Ovary (tissue), 3 donors: ENCODE results near the gene CIB1.

Source experiments
- EP300 ChIP-seq: sonication (generic); formaldehyde crosslinking; IDR thresholded peaks from one replicate; pipeline ENCODE4 v1.6.1; 2017; ENCODE audit warnings: antibody characterized with exemption
- POLR2A ChIP-seq: fragments of 450-650 bp; IDR thresholded peaks from one replicate; pipeline ENCODE4 v1.6.1; 2017; ENCODE audit warnings: antibody characterized with exemption, mild to moderate bottlenecking, moderate library complexity
- TF ChIP-seq, protein P1 (sequence below), 3 donors: fragments of 450-650 bp in 2 of 3; fragments of 200-600 bp in 1 of 3; IDR thresholded peaks; one replicate each; pipeline versions ENCODE4 v1.5.1 to v1.8.0; 2016 to 2022; ENCODE audit warnings: antibody characterized with exemption in 3 of 3, mild to moderate bottlenecking in 1 of 3
- donor health status: DM: no; HTN: no; CAD: no.

DNA sequence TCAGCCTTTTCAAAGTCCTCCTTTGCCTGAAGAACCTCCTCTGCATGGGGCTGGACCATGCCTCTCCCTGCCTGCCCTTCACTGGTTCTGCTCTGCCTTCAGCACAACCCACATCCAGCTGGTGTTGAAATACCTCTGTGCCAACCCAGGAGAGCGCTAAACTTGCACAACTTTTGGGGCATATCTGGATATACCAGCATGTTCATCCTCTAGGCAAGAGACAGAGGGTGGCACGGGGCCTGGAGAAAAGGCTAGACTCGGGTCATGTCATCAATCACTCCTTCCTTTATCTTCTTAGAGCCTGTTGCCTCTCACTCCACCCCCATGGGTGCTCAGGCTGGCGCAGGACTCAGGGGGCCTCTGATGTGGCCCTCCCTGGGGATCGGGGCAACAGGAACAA lies 27.9 kb downstream of the CIB1 start:
- TF ChIP-seq, protein P1, sequence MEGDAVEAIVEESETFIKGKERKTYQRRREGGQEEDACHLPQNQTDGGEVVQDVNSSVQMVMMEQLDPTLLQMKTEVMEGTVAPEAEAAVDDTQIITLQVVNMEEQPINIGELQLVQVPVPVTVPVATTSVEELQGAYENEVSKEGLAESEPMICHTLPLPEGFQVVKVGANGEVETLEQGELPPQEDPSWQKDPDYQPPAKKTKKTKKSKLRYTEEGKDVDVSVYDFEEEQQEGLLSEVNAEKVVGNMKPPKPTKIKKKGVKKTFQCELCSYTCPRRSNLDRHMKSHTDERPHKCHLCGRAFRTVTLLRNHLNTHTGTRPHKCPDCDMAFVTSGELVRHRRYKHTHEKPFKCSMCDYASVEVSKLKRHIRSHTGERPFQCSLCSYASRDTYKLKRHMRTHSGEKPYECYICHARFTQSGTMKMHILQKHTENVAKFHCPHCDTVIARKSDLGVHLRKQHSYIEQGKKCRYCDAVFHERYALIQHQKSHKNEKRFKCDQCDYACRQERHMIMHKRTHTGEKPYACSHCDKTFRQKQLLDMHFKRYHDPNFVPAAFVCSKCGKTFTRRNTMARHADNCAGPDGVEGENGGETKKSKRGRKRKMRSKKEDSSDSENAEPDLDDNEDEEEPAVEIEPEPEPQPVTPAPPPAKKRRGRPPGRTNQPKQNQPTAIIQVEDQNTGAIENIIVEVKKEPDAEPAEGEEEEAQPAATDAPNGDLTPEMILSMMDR (IDR thresholded peaks at IDR 0.05), result no peak
- TF ChIP-seq EP300, result no peak
- no peak for TF ChIP-seq POLR2A
